Neural progenitor cell (in vitro differentiated cells): Measurements from ENCODE around the gene SEC14L3. TPM values are rescaled to one million over a fixed set of nuclear protein-coding genes. Genes with fewer than 3 reads are reported as not detected.

Experiments
- DNase-seq: peaks from one replicate; pipeline ENCODE4 v3.0.0-alpha.2; 2016; ENCODE audit warnings: low spot score
- H2AFZ ChIP-seq: fragments of 200-600 bp; sonication (generic); replicated peaks from 2 replicates; pipeline ENCODE4 v1.6.1; 2016; ENCODE audit warnings: antibody characterized with exemption
- H3F3A ChIP-seq: fragments of 200-600 bp; sonication (generic); 2 replicates; pipeline ENCODE4 v1.6.1; 2016; ENCODE audit warnings: antibody characterized with exemption, low read depth
- H3K27ac ChIP-seq: fragments of 200-600 bp; sonication (generic); 2 replicates; pipeline ENCODE4 v1.5.1; 2016; ENCODE audit warnings: mild to moderate bottlenecking
- H3K27me3 ChIP-seq: fragments of 200-600 bp; sonication (generic); 2 replicates; pipeline ENCODE4 v1.6.1; 2016; ENCODE audit warnings: mild to moderate bottlenecking, moderate library complexity
- H3K36me3 ChIP-seq: fragments of 200-600 bp; sonication (generic); 2 replicates; pipeline ENCODE4 v1.5.1; 2016
- H3K4me1 ChIP-seq: fragments of 200-600 bp; sonication (generic); 2 replicates; pipeline ENCODE4 v1.6.1; 2016; ENCODE audit warnings: mixed run types
- H3K4me2 ChIP-seq: fragments of 200-600 bp; sonication (generic); 2 replicates; pipeline ENCODE4 v1.6.1; 2016
- H3K4me3 ChIP-seq: fragments of 200-600 bp; sonication (generic); 2 replicates; pipeline ENCODE4 v1.5.1; 2016
- H3K79me2 ChIP-seq: fragments of 200-600 bp; sonication (generic); 2 replicates; pipeline ENCODE4 v1.6.1; 2016; ENCODE audit warnings: low read depth
- H3K9ac ChIP-seq: fragments of 200-600 bp; sonication (generic); 2 replicates; pipeline ENCODE4 v1.6.1; 2016
- H3K9me3 ChIP-seq: fragments of 200-600 bp; sonication (generic); 2 replicates; pipeline ENCODE4 v1.5.1; 2016; ENCODE audit warnings: low read depth
- H4K20me1 ChIP-seq: fragments of 200-600 bp; sonication (generic); 2 replicates; pipeline ENCODE4 v1.6.1; 2016; ENCODE audit warnings: low read depth
- H3K27ac Mint-ChIP-seq: 3 replicates; pipeline ENCODE4 v1.8.0; 2021; ENCODE audit warnings: mixed read lengths
- H3K27me3 Mint-ChIP-seq: 2 replicates; pipeline ENCODE4 v1.8.0; 2022; ENCODE audit warnings: low read depth, mild to moderate bottlenecking, inconsistent platforms, moderate library complexity, mixed read lengths; ENCODE audit not compliant: insufficient read depth
- H3K36me3 Mint-ChIP-seq: 3 replicates; pipeline ENCODE4 v1.8.0; 2021; ENCODE audit warnings: mixed read lengths
- H3K4me1 Mint-ChIP-seq: 3 replicates; pipeline ENCODE4 v1.8.0; 2021; ENCODE audit warnings: mixed read lengths
- H3K4me3 Mint-ChIP-seq: 3 replicates; pipeline ENCODE4 v1.8.0; 2021; ENCODE audit warnings: mild to moderate bottlenecking, moderate library complexity, mixed read lengths
- H3K9me3 Mint-ChIP-seq: 3 replicates; pipeline ENCODE4 v1.8.0; 2020; ENCODE audit warnings: mixed read lengths
- EZH2 ChIP-seq: fragments of 200-600 bp; sonication (generic); IDR thresholded peaks from 2 replicates; pipeline ENCODE4 v1.6.1; 2017; ENCODE audit warnings: antibody characterized with exemption, mild to moderate bottlenecking, moderate library complexity
- EZH2phosphoT487 ChIP-seq: fragments of 200-600 bp; sonication (generic); IDR thresholded peaks from 2 replicates; pipeline ENCODE4 v1.6.1; 2017; ENCODE audit warnings: antibody characterized with exemption
- total RNA-seq: library from RNA; depleted of rRNA; stranded (reverse); fragments of >200 nt; gene quantifications from 2 replicates; pipeline ENCODE4 v1.2.3, GENCODE V29; 2015; ENCODE audit warnings: low replicate concordance
- TF ChIP-seq, protein P1 (sequence below): fragments of 200-600 bp; sonication (generic); IDR thresholded peaks from 2 replicates; pipeline ENCODE4 v1.5.1; 2017; ENCODE audit warnings: antibody characterized with exemption, mild to moderate bottlenecking

Gene SEC14L3
- total RNA-seq, 1 donor from 2014 or later: not detected

DNA sequence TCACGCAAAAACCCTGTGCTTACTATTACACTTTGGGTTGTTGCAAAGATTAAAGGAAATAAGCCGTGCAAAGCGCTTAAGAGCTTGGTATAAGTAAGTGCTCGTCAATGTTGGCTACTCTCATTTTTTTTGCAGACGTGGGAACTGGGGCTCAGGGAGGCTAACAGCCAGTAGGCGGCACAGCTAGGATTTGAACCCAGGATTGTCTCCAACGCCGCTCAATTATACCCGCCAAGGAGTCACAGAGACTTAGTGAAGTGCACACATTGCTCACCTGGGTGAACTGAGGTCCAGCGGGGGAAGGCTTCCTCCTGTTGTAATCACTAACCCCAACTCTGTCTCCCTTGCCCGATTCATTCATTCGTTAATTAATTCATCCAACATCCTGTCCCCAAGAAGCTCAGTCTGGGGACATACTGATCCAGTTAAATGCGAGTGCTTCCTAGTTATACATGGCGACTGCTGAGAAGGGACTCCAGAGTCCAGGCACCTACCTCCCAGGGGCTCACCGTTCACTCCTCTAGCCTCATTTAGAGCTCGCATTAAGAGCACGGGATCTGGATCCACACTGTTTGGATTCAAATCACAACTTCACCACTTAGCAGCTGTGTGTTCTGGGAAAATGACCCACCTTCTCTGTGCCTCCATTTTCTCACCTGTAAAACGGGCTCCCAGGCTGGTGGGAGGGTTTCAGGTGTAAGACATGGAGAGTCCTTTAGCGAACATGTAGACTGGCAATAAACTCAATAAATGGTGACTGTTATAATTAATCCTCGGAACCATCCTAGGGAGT, 47.1 kb downstream of the SEC14L3 start:
- Mint-ChIP-seq H3K27me3 (peaks cover 5% of the 10 kb centered on the region), H3K4me3 (peak overlapping the region; percentile 96), H3K4me1 (peaks cover 51% of the 10 kb centered on the region), H3K27ac (peak overlapping the region; percentile 93), H3K36me3 (peaks cover 10% of the 10 kb centered on the region), H3K9me3 (no peaks in the 10 kb centered on the region)
- peaks cover 10% of the 10 kb centered on the region for H3K4me1 ChIP-seq
- H3K4me3 ChIP-seq: peak overlapping the region; percentile 83
- peak overlapping the region; percentile 85 for H3K4me2 ChIP-seq
- H3K27ac ChIP-seq: peak overlapping the region; percentile 57
- TF ChIP-seq, protein P1, sequence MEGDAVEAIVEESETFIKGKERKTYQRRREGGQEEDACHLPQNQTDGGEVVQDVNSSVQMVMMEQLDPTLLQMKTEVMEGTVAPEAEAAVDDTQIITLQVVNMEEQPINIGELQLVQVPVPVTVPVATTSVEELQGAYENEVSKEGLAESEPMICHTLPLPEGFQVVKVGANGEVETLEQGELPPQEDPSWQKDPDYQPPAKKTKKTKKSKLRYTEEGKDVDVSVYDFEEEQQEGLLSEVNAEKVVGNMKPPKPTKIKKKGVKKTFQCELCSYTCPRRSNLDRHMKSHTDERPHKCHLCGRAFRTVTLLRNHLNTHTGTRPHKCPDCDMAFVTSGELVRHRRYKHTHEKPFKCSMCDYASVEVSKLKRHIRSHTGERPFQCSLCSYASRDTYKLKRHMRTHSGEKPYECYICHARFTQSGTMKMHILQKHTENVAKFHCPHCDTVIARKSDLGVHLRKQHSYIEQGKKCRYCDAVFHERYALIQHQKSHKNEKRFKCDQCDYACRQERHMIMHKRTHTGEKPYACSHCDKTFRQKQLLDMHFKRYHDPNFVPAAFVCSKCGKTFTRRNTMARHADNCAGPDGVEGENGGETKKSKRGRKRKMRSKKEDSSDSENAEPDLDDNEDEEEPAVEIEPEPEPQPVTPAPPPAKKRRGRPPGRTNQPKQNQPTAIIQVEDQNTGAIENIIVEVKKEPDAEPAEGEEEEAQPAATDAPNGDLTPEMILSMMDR: no peak
- TF ChIP-seq EZH2 (no peak), EZH2phosphoT487 (no peak)
- DNase-seq: peak; percentile 57
- H4K20me1 ChIP-seq: peaks cover 11% of the 10 kb centered on the region
- H3K79me2 ChIP-seq: no peaks in the 10 kb centered on the region
- H3K27me3 ChIP-seq: no peaks in the 10 kb centered on the region
- H3K9me3 ChIP-seq: no peaks in the 10 kb centered on the region
- peaks cover 41% of the 10 kb centered on the region for H3F3A ChIP-seq
- H3K36me3 ChIP-seq: no peaks in the 10 kb centered on the region
- H2AFZ ChIP-seq: peak overlapping the region; percentile 64
- no peak overlapping the region for H3K9ac ChIP-seq

DNA sequence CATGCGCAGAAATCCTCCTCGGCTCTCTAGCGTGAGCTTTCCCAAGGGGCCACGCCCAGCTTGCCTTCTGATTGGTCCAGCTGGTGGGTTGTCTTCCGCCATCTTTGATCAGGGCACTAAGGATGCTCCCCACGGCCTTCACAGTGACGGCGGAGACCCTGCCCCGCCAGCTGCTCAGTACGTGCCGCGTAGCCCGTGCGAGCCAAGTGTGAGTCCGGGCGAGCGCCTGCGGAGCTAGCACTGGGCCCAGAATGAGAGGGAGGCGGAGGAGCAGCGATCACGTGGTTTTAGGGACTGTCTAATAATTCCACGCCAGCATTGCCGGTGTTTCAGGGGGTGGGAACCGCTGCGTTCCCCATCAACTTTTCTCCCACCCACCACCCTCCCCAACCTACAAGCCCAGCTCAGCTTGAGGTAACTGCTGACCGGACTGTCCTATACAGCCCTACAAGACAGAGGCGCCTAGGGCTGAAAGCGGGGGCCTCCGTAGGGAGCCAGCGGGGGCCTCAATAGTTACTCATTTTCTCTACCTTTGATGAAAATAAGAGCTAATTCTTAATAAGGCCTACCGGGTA, 47.8 kb downstream of the SEC14L3 start:
- peak overlapping the region; percentile 55 for H3K4me3 ChIP-seq
- no peaks in the 10 kb centered on the region for H3K79me2 ChIP-seq
- peaks cover 11% of the 10 kb centered on the region for H4K20me1 ChIP-seq
- H3K27ac ChIP-seq: peak overlapping the region; percentile 80
- no peaks in the 10 kb centered on the region for H3K36me3 ChIP-seq
- H3K9me3 Mint-ChIP-seq: no peaks in the 10 kb centered on the region
- H3K4me3 Mint-ChIP-seq: peak overlapping the region; percentile 96
- no peak overlapping the region for H3K9ac ChIP-seq
- H3K27me3 Mint-ChIP-seq: peaks cover 5% of the 10 kb centered on the region
- peak overlapping the region; percentile 93 for H3K27ac Mint-ChIP-seq
- peak overlapping the region; percentile 85 for H3K4me2 ChIP-seq
- no peaks in the 10 kb centered on the region for H3K9me3 ChIP-seq
- H3K27me3 ChIP-seq: no peaks in the 10 kb centered on the region
- DNase-seq: peak; percentile 100
- H3K4me1 ChIP-seq: peaks cover 10% of the 10 kb centered on the region
- peaks cover 53% of the 10 kb centered on the region for H3K4me1 Mint-ChIP-seq
- H3F3A ChIP-seq: peaks cover 41% of the 10 kb centered on the region
- H2AFZ ChIP-seq: peak overlapping the region; percentile 64
- TF ChIP-seq, protein P1: no peak
- TF ChIP-seq EZH2: no peak
- TF ChIP-seq EZH2phosphoT487: no peak
- peaks cover 10% of the 10 kb centered on the region for H3K36me3 Mint-ChIP-seq

DNA sequence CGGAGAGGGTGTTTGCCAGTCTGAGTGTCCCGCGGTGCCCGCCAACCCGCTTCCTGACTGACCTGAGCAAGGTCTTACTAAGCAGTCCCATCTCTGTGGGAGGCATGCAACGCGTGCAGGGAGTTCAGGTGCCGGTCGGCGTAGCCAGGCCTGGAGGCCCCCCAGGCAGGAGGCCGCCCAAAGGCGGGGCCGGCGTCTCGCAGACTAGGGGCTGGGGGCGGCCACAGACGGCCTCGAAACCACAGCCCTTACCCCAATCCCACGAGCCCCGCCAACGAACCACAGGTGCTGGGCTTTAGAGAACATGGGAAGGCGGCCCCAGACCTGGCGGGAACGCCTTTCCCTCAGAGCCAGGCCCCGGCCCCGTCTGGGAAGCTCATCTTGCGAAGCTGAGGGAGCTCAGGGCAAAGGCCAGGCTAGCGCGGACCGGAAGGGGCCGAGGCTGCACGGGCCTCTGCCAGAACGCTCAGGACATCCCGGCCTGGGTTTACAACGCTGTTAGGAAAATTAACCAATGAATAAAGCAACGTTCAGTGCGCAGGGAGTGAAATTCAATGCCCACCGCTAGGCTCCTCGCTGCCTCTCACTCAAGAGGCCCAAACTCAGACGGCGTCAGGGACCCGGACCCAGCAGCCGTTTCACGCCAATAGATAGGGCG, 48.4 kb downstream of the SEC14L3 start:
- peaks cover 53% of the 10 kb centered on the region for H3K4me1 Mint-ChIP-seq
- H3K27ac ChIP-seq: peak overlapping the region; percentile 80
- H4K20me1 ChIP-seq: peaks cover 11% of the 10 kb centered on the region
- H3K27ac Mint-ChIP-seq: peak overlapping the region; percentile 98
- no peaks in the 10 kb centered on the region for H3K9me3 Mint-ChIP-seq
- peak overlapping the region; percentile 81 for H3K4me2 ChIP-seq
- H3K9ac ChIP-seq: peak overlapping the region; percentile 20
- H3K36me3 ChIP-seq: no peaks in the 10 kb centered on the region
- TF ChIP-seq, protein P1: peak; percentile 18
- no peak for TF ChIP-seq EZH2
- peaks cover 41% of the 10 kb centered on the region for H3F3A ChIP-seq
- H3K9me3 ChIP-seq: no peaks in the 10 kb centered on the region
- H3K36me3 Mint-ChIP-seq: peaks cover 10% of the 10 kb centered on the region
- peaks cover 10% of the 10 kb centered on the region for H3K4me1 ChIP-seq
- peak overlapping the region; percentile 55 for H3K4me3 ChIP-seq
- no peaks in the 10 kb centered on the region for H3K79me2 ChIP-seq
- peak overlapping the region; percentile 96 for H3K4me3 Mint-ChIP-seq
- peak overlapping the region; percentile 17 for H2AFZ ChIP-seq
- H3K27me3 Mint-ChIP-seq: peaks cover 5% of the 10 kb centered on the region
- no peaks in the 10 kb centered on the region for H3K27me3 ChIP-seq
- no peak for DNase-seq
